Measurements from ENCODE around the gene INTS4.

Gene INTS4

DNA sequence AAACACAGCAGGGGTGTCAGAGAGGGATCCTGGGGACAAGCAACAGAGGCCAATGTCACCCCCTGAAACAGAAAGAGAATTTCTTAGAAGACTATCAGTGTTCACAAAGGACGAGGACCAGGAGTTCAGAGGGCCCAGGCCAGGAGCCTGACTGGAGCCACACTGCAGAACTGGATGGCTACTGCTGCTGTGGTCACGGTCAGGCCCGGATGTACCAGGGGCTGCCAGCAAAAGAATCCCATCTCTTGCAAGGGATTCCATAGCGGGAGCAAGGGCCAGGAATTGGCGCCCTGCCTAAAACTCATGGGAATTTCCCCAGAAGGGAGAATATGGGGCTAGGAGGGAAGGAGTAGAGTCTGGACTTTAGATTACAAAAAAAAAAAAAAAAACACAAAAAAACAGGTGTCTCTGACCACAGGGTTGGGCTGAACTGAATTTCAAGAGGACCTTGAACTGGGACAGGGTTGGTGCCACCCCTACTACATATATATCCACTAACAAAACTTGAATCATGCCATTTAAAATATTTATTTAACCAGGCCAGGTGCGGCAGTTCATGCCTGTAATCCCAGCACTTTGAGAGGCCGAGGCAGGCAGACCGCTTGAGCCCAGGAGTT lies 44.3 kb upstream of the INTS4 start:
- no peak overlapping the region for H3K27ac ChIP-seq

DNA sequence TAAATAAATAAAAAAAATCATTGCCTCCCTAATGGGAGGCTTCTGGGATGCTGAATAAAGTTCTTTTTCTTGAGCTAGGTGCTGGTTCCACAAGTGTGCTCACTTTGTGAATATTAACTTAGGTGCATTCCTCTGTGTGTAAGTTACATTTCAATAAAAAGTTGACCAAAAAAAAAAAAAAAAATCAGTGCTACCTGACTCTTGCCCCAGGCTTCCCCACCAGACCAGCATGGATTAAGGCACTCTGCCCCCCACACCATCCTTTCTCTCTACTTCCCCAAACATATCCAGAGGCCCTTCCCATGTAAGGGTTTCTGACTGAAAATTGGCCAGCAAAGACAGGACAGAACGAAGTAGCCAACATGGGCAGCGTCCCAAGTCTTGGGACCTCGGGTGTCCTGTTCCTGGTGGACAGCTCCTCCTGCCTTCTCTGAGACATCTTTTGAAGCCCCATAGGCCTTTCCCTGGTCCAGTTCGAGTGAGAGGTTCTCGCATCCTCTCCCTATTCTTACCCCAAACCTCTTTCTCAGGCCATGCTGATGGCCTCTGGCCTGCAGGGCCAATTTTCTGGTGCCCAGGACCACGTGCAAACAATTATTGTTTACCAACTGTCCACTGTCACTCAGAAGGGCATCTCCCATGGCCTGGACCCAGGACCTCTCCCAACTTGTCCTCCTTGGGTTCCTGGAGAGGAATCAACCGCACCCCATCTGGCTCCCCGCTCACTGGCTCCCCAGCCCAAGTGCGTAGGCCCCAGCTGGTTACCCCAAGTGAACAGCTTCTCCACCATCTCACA lies 43.6 kb upstream of the INTS4 start:
- no peak overlapping the region for H3K27ac ChIP-seq
- TF ChIP-seq, protein P1, sequence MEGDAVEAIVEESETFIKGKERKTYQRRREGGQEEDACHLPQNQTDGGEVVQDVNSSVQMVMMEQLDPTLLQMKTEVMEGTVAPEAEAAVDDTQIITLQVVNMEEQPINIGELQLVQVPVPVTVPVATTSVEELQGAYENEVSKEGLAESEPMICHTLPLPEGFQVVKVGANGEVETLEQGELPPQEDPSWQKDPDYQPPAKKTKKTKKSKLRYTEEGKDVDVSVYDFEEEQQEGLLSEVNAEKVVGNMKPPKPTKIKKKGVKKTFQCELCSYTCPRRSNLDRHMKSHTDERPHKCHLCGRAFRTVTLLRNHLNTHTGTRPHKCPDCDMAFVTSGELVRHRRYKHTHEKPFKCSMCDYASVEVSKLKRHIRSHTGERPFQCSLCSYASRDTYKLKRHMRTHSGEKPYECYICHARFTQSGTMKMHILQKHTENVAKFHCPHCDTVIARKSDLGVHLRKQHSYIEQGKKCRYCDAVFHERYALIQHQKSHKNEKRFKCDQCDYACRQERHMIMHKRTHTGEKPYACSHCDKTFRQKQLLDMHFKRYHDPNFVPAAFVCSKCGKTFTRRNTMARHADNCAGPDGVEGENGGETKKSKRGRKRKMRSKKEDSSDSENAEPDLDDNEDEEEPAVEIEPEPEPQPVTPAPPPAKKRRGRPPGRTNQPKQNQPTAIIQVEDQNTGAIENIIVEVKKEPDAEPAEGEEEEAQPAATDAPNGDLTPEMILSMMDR (IDR thresholded peaks at IDR 0.05), result no peak
- no peak for TF ChIP-seq ZFX (IDR thresholded peaks at IDR 0.05; ENCODE audit: borderline replicate concordance)

More for the DNA sequence above, 44.3 kb upstream of the INTS4 start:
- TF ChIP-seq, protein P1 (IDR thresholded peaks at IDR 0.05), result no peak
- TF ChIP-seq ZFX (IDR thresholded peaks at IDR 0.05; ENCODE audit: borderline replicate concordance), result no peak

DNA sequence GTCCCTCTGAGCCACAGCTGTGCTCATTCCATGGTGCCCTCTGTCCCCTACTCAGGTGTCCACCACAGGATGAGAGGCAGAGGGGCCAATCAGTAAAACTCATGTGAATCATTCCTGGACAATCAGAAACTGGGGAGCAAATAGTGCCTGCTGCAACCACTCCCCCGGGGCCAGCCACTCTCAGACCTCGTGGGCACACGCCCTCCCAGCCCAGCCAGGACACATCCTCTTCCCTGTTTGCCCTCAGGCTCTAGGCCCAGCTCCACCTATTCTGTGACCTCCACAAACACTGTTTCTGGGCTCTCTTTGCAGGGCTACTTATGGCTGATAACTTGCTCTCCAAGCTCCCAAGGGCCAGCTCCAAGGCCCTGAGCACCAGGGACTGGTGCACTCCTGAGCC lies 42.6 kb upstream of the INTS4 start:
- no peak overlapping the region for H3K27ac ChIP-seq
- no peak for TF ChIP-seq ZFX (IDR thresholded peaks at IDR 0.05; ENCODE audit: borderline replicate concordance)
- TF ChIP-seq, protein P1 (IDR thresholded peaks at IDR 0.05), result no peak

DNA sequence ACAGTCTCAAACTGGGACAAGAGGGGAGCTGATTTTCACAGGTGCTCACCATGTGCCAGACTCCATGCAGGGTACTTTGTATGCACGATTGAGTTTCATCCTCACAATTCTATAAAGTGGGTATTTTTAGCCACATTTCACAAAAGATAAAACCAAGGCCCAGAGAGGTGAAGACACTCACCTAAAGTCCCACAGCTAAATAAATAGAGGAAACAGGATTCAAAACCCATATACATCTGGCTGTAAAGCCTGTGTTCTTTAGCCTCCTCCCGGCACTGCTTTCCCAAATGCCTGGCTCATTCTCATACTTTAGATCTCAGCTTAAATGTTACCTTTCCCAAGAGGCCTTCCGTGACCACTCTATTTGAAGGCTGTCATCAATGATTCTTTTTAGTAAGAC lies 41.8 kb upstream of the INTS4 start:
- H3K27ac ChIP-seq, result no peak overlapping the region
- TF ChIP-seq, protein P1 (IDR thresholded peaks at IDR 0.05), result no peak
- no peak for TF ChIP-seq ZFX (IDR thresholded peaks at IDR 0.05; ENCODE audit: borderline replicate concordance)

DNA sequence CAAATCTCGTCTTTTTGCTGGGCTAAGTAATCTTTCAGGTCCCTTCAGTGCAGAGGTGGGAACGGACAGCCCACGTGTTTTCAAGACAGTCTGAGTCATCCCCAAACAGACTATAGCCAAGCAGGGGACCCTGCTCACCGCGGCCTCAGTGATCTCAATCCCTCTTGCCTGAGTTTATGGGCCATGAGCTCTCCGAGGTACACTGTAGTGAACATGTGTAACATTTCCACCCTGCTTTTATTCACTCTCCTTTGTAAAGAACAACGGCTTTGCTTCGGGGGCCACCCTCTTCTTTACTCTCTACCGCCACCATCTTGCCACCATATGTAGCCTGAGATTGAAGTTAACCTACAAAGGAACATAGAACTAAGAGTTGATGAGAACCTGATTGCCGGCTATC lies 40.2 kb upstream of the INTS4 start:
- no peak overlapping the region for H3K27ac ChIP-seq
- TF ChIP-seq ZFX (IDR thresholded peaks at IDR 0.05; ENCODE audit: borderline replicate concordance), result no peak
- TF ChIP-seq, protein P1 (IDR thresholded peaks at IDR 0.05), result no peak

DNA sequence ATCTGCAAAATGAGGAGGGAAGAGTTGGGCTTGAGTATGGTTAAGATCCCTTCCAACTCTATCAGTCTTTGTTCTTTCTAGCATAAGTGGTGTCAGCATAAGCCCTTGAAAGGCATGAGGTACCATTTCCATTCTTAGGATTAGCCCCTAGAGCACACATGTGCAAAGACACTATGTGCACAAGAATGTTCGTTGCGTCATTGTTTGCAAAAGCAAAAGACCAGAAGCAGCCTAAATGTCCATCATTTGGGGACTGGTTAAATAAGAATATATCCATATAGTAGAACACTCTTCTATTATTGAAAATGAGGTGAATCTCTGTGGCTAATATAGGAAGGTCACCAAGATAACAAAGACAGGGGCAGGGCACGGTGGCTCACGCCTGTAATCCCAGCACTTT lies 38.6 kb upstream of the INTS4 start:
- TF ChIP-seq ZFX (IDR thresholded peaks at IDR 0.05; ENCODE audit: borderline replicate concordance), result no peak
- TF ChIP-seq, protein P1 (IDR thresholded peaks at IDR 0.05), result no peak
- H3K27ac ChIP-seq, result no peak overlapping the region

DNA sequence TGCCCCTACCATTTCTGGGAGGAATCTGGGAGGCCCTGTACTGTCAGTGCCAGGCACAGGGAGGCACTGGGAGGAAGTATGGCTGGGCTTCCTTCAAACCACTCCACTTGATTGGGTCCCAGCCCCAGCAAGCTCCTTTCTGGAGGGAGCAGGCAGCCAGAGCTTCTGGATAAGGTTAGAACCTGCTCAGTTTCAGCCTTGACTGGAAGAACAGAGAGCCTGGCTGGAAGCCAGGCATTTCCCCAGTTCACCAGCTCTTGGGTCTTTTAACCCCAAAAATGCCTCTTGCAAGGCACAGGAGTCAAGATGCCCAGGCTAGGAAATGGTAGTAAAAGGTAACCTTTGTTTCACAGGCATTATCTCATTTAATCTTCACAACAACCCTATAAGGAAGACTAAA lies 37.6 kb upstream of the INTS4 start:
- TF ChIP-seq, protein P1 (IDR thresholded peaks at IDR 0.05), result no peak
- TF ChIP-seq ZFX (IDR thresholded peaks at IDR 0.05; ENCODE audit: borderline replicate concordance), result no peak
- H3K27ac ChIP-seq, result no peak overlapping the region

Measured in 22Rv1 (cell line).